Vagina (tissue), 2 donors: ENCODE measurements around the gene NPPC.

Source experiments
- POLR2A ChIP-seq, 2 donors: fragments of 450-650 bp; IDR thresholded peaks; one replicate each; pipeline ENCODE4 v1.6.1; 2017; ENCODE audit warnings: antibody characterized with exemption in 2 of 2, mild to moderate bottlenecking in 2 of 2, moderate library complexity in 2 of 2
- POLR2AphosphoS5 ChIP-seq, 2 donors: sonication (generic); formaldehyde crosslinking; IDR thresholded peaks; one replicate each; pipeline ENCODE4 v1.9.0; 2017; ENCODE audit warnings: antibody characterized with exemption in 2 of 2, mild to moderate bottlenecking in 2 of 2, low read depth in 1 of 2; ENCODE audit not compliant: insufficient read depth in 1 of 2
- TF ChIP-seq, protein P1 (sequence below), 3 experiments: fragments of 450-650 bp in 2 of 3; fragments of 200-600 bp in 1 of 3; sonication (generic) in 1 of 3; IDR thresholded peaks; one replicate each; pipeline ENCODE4 v1.5.1; 2017 to 2019; ENCODE audit warnings: antibody characterized with exemption in 3 of 3, mild to moderate bottlenecking in 2 of 3, moderate library complexity in 2 of 3

DNA sequence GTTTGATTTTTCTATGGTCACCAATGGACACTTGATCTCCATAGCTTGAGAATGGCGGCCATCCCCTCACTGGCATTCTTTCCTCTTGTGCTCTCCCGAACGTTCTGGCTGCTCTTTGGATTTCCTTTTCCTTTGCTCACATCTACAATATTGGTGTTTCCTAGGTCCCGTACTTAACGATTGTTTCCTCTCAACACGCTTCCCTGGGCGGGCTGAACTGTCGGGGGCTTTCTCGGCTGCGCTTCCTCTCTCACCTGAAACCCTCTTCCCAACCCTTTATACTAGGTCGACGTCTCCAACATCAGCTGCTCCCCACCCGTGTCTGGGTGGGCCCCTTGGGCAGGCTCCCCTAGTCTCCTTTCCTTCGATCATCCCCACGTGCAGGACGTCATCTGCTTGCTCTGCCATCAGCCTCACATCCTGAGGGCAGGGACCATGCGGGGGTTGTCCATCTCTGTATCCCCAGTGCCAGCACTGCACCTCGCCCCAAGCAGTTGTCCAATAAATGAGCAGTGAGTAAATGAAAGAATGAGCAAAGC lies 34.7 kb upstream of the NPPC start:
- TF ChIP-seq, protein P1, sequence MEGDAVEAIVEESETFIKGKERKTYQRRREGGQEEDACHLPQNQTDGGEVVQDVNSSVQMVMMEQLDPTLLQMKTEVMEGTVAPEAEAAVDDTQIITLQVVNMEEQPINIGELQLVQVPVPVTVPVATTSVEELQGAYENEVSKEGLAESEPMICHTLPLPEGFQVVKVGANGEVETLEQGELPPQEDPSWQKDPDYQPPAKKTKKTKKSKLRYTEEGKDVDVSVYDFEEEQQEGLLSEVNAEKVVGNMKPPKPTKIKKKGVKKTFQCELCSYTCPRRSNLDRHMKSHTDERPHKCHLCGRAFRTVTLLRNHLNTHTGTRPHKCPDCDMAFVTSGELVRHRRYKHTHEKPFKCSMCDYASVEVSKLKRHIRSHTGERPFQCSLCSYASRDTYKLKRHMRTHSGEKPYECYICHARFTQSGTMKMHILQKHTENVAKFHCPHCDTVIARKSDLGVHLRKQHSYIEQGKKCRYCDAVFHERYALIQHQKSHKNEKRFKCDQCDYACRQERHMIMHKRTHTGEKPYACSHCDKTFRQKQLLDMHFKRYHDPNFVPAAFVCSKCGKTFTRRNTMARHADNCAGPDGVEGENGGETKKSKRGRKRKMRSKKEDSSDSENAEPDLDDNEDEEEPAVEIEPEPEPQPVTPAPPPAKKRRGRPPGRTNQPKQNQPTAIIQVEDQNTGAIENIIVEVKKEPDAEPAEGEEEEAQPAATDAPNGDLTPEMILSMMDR (IDR thresholded peaks at IDR 0.05), result no peak
- no peak for TF ChIP-seq POLR2AphosphoS5 (IDR thresholded peaks at IDR 0.05; ENCODE audit: insufficient read depth in 1 of 2, low read depth in 1 of 2)
- no peak for TF ChIP-seq POLR2A (IDR thresholded peaks at IDR 0.05)
